Measurements from ENCODE around the gene MCTP1. TPM values are rescaled to one million over a fixed set of nuclear protein-coding genes. Genes with fewer than 3 reads are reported as not detected.

MCTP1 gene
- total RNA-seq, 1 donor from 2014 or later, result 1.7 TPM

GRCh38 chr5:95068289-95068910, 216.5 kb downstream of the MCTP1 start:
- no peak for DNase-seq (ENCODE audit: low read depth, low spot score)
- H3K36me3 Mint-ChIP-seq (ENCODE audit: low read depth), result no peaks in the 10 kb centered on the region
- TF ChIP-seq CTCF (conservative IDR thresholded peaks at IDR 0.05), result no peak
- peaks cover 5% of the 10 kb centered on the region for H3K9me3 Mint-ChIP-seq
- H3K27me3 Mint-ChIP-seq (ENCODE audit: low read depth), result no peaks in the 10 kb centered on the region
- peaks cover 4% of the 10 kb centered on the region for H3K4me1 Mint-ChIP-seq
- H3K27ac Mint-ChIP-seq (ENCODE audit: unreplicated experiment), result no peak overlapping the region
- H3K4me3 Mint-ChIP-seq, result no peak overlapping the region

GRCh38 chr5:95066048-95066447, 218.8 kb downstream of the MCTP1 start:
- Mint-ChIP-seq H3K27ac (ENCODE audit: unreplicated experiment) (no peak overlapping the region), H3K4me3 (no peak overlapping the region), H3K4me1 (peaks cover 8% of the 10 kb centered on the region), H3K9me3 (peaks cover 3% of the 10 kb centered on the region), H3K36me3 (ENCODE audit: low read depth) (peaks cover under 1% of the 10 kb centered on the region), H3K27me3 (ENCODE audit: low read depth) (no peaks in the 10 kb centered on the region)
- DNase-seq (ENCODE audit: low read depth, low spot score), result no peak
- TF ChIP-seq CTCF (conservative IDR thresholded peaks at IDR 0.05), result no peak

GRCh38 chr5:95063492-95063891, 221.4 kb downstream of the MCTP1 start:
- Mint-ChIP-seq H3K4me3 (no peak overlapping the region), H3K27ac (ENCODE audit: unreplicated experiment) (no peak overlapping the region), H3K27me3 (ENCODE audit: low read depth) (no peaks in the 10 kb centered on the region), H3K9me3 (peaks cover 6% of the 10 kb centered on the region), H3K4me1 (peaks cover 8% of the 10 kb centered on the region), H3K36me3 (ENCODE audit: low read depth) (peaks cover 2% of the 10 kb centered on the region)
- DNase-seq (ENCODE audit: low read depth, low spot score), result no peak
- no peak for TF ChIP-seq CTCF (conservative IDR thresholded peaks at IDR 0.05)

- H3K9me3 Mint-ChIP-seq, result peaks cover 3% of the 10 kb centered on the region
These were observed 224.8 kb downstream of the MCTP1 start for GRCh38 chr5:95060098-95060497.

GRCh38 chr5:95059636-95060035, 225.3 kb downstream of the MCTP1 start:
- H3K36me3 Mint-ChIP-seq (ENCODE audit: low read depth), result peaks cover 2% of the 10 kb centered on the region
- H3K27ac Mint-ChIP-seq (ENCODE audit: unreplicated experiment), result no peak overlapping the region
- no peak overlapping the region for H3K4me3 Mint-ChIP-seq
- no peak for DNase-seq (ENCODE audit: low read depth, low spot score)
- H3K4me1 Mint-ChIP-seq, result peaks cover 4% of the 10 kb centered on the region
- H3K27me3 Mint-ChIP-seq (ENCODE audit: low read depth), result no peaks in the 10 kb centered on the region
- TF ChIP-seq CTCF (conservative IDR thresholded peaks at IDR 0.05), result no peak
- peaks cover 3% of the 10 kb centered on the region for H3K9me3 Mint-ChIP-seq

More at GRCh38 chr5:95060098-95060497, 224.8 kb downstream of the MCTP1 start:
- Mint-ChIP-seq H3K36me3 (ENCODE audit: low read depth) (peaks cover 2% of the 10 kb centered on the region), H3K4me3 (no peak overlapping the region), H3K27me3 (ENCODE audit: low read depth) (no peaks in the 10 kb centered on the region), H3K27ac (ENCODE audit: unreplicated experiment) (no peak overlapping the region), H3K4me1 (peaks cover 4% of the 10 kb centered on the region)
- DNase-seq (ENCODE audit: low read depth, low spot score), result no peak
- TF ChIP-seq CTCF (conservative IDR thresholded peaks at IDR 0.05), result no peak

All from neural crest cell (in vitro differentiated cells).